ENCODE results near the gene BATF2. TPM values are rescaled to one million over a fixed set of nuclear protein-coding genes. Genes with fewer than 3 reads are reported as not detected.

Gene BATF2
- total and polyA plus RNA-seq, 9 of the 15 experiments (the other 6 are each of a cell fraction or from before 2014, with no cell fraction given), result 1.7 to 8.9 (median 6.4) TPM

GRCh38 chr11:65013888-65014725, 17.3 kb upstream of the BATF2 start, which contains the start of gene ARL2 (continued):
- TF ChIP-seq SMAD2 (IDR thresholded peaks at IDR 0.05; ENCODE audit: low read depth, low read length), result no peak
- no peak for TF ChIP-seq JUNB (CRISPR knock-in tag; conservative IDR thresholded peaks at IDR 0.05)
- peak; percentile 91 to 94 for TF ChIP-seq MNT (conservative IDR thresholded peaks at IDR 0.05)
- TF ChIP-seq MEF2A (IDR thresholded peaks at IDR 0.05; ENCODE audit: control insufficient read depth, low read depth, low read length), result no peak
- TF ChIP-seq TARDBP (IDR thresholded peaks at IDR 0.05), result peak; percentile 69
- peak in 1 of 2 experiments; percentile 59; a peak in 2 of 4 replicates for TF ChIP-seq RCOR1 (IDR thresholded peaks at IDR 0.05; ENCODE audit: borderline replicate concordance in 1 of 2, low read depth in 2 of 2, low read length in 2 of 2)
- TF ChIP-seq COPS2 (conservative IDR thresholded peaks at IDR 0.05), result no peak
- peak; percentile 74; the same call in 1 of the 2 replicates for TF ChIP-seq GTF2E2 (tag; IDR thresholded peaks at IDR 0.05)
- TF ChIP-seq ZNF253 (CRISPR knock-in tag; conservative IDR thresholded peaks at IDR 0.05), result no peak
- TF ChIP-seq TEAD1 (CRISPR knock-in tag; IDR thresholded peaks at IDR 0.05), result peak in 1 of 2 experiments; percentile 95; a peak in 2 of 4 replicates
- no peak; the same call in 1 of the 2 replicates for TF ChIP-seq TCF3 (CRISPR knock-in tag; IDR thresholded peaks at IDR 0.05)
- no peak for TF ChIP-seq ARID3A (IDR thresholded peaks at IDR 0.05; ENCODE audit: borderline replicate concordance, low read depth, low read length)
- no peak; the same call in 1 of the 2 replicates for TF ChIP-seq PREB (CRISPR knock-in tag; IDR thresholded peaks at IDR 0.05)
